Measurements from ENCODE around the gene CLDN15.

Gene CLDN15

DNA sequence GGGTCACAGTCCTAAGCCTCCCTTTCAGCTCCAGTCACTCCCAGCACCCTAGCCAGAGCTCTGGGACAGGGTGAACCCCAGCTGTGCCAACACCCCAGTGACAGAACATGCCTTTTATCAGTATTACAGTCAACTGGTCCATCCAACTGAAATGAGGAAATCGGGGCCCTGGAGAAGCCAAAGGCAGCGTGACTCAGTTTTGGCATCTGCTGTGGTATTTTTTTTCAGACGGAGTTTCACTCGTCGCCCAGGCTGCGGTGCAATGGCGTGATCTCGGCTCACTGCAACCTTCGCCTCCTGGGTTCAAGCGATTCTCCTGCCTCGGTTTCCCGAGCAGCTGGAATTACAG, 3.4 kb upstream of the CLDN15 start:
- H3K4me1 ChIP-seq (ENCODE audit: control insufficient read depth, insufficient read depth, low read length) = peaks cover 52% of the 10 kb centered on the region
- no peak overlapping the region for H3K9ac ChIP-seq (ENCODE audit: low read length)
- H3K9me3 ChIP-seq (ENCODE audit: control insufficient read depth, low read length) = no peaks in the 10 kb centered on the region
- peaks cover 4% of the 10 kb centered on the region for H3K36me3 ChIP-seq (ENCODE audit: control insufficient read depth, insufficient read depth, low read length)
- H3K4me3 ChIP-seq (ENCODE audit: low read length) = no peak overlapping the region
- no peaks in the 10 kb centered on the region for H3K27me3 ChIP-seq (ENCODE audit: control insufficient read depth, insufficient read depth, low read length)

DNA sequence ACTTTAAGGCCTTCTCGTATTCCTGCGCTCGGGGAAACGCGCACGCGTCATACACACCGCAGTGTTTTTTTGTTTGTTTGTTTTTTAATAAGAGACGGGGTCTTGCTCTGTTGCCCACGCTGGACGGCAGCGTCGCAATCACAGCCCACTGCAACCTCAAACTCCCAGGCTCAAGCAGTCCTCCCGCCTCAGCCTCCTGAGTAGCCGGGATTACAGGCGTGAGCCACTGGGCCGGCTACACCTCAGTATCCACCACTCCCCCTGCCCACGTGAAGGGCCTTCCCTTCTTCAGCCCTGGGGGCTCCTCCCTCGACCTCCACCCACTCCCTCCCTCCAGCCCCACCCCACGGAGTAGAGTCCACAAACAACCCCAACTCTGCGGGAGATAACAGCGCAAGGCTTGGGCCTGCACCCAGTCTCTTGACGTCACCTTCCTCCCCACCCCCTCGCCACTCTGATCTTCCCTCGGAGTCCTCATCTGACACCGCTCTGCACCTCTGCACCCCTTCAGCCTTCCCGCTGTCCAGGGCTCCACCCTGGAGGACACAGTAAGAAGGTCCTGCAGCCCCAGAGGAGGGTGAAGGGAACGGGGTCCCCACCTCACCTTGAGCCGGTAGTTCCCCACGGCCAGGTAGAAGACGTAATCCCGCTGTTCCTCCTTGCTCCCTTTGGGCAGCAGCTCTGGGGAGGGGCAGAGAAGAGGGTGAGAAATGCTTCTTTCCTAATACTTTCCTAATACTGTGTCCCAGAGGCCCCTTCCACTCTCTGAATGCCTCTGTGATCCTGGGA, 2.8 kb upstream of the CLDN15 start:
- peaks cover 4% of the 10 kb centered on the region for H3K36me3 ChIP-seq (ENCODE audit: control insufficient read depth, insufficient read depth, low read length)
- H3K9ac ChIP-seq (ENCODE audit: low read length) = no peak overlapping the region
- H3K4me1 ChIP-seq (ENCODE audit: control insufficient read depth, insufficient read depth, low read length) = peaks cover 47% of the 10 kb centered on the region
- no peaks in the 10 kb centered on the region for H3K9me3 ChIP-seq (ENCODE audit: control insufficient read depth, low read length)
- no peak overlapping the region for H3K4me3 ChIP-seq (ENCODE audit: low read length)
- no peaks in the 10 kb centered on the region for H3K27me3 ChIP-seq (ENCODE audit: control insufficient read depth, insufficient read depth, low read length)

DNA sequence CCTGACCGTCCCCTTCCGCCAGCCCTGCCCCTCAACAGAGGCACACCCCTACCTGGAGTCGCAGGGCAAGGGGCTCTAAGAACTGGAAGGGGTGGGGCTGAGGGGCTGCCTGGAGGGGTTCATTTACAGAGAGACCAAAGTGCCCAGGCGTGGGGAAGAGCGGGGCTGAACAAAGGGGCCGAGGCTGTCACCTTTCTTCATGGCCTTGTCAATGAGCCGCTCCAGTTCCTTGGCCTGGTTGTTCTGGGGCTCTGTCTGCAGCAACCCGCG, 2.3 kb upstream of the CLDN15 start:
- Histone ChIP-seq H3K9me3 (ENCODE audit: control insufficient read depth, low read length) (no peaks in the 10 kb centered on the region), H3K36me3 (ENCODE audit: control insufficient read depth, insufficient read depth, low read length) (peaks cover 4% of the 10 kb centered on the region), H3K27me3 (ENCODE audit: control insufficient read depth, insufficient read depth, low read length) (no peaks in the 10 kb centered on the region), H3K9ac (ENCODE audit: low read length) (no peak overlapping the region), H3K4me1 (ENCODE audit: control insufficient read depth, insufficient read depth, low read length) (peaks cover 42% of the 10 kb centered on the region), H3K4me3 (ENCODE audit: low read length) (no peak overlapping the region)

DNA sequence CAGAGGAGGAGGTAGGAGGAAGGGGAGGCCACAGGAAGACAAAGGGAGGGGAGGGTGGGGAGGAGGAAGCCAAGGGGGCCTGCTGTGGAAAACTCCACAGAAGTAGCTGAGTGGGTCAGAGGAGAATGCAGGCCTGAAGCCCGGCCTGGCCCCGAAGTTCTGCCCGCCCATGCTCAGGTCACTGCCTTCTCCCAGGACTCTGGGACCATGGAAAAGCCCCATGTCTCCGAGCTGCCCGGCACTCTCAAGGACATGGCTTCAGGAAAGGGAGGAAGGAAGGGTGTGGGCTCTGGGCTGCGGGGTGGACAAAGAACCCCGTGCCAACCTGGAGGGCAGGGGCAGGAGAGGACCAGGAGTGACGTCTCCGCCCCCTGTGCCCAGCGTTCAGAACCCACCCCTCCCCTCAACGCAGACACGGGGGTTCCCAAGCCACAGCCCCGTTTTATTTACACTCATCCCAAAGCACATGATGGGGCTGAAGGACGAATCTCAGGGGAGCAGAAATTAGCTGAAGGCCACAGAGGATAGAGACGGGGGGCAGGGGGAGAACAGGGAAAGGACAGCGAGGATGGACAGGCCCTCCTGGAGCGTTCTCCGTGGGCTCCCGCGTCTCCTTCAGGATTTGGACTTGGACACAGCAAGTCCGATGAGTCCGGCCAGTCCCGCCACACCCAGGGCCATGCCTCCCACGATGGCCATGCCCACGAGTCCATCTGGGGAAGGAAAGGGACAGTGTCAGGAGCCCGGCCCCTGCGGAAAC, 1.8 kb upstream of the CLDN15 start:
- Histone ChIP-seq H3K9ac (ENCODE audit: low read length) (no peak overlapping the region), H3K4me1 (ENCODE audit: control insufficient read depth, insufficient read depth, low read length) (peaks cover 42% of the 10 kb centered on the region), H3K27me3 (ENCODE audit: control insufficient read depth, insufficient read depth, low read length) (no peaks in the 10 kb centered on the region), H3K36me3 (ENCODE audit: control insufficient read depth, insufficient read depth, low read length) (peaks cover 4% of the 10 kb centered on the region), H3K9me3 (ENCODE audit: control insufficient read depth, low read length) (no peaks in the 10 kb centered on the region), H3K4me3 (ENCODE audit: low read length) (no peak overlapping the region)

DNA sequence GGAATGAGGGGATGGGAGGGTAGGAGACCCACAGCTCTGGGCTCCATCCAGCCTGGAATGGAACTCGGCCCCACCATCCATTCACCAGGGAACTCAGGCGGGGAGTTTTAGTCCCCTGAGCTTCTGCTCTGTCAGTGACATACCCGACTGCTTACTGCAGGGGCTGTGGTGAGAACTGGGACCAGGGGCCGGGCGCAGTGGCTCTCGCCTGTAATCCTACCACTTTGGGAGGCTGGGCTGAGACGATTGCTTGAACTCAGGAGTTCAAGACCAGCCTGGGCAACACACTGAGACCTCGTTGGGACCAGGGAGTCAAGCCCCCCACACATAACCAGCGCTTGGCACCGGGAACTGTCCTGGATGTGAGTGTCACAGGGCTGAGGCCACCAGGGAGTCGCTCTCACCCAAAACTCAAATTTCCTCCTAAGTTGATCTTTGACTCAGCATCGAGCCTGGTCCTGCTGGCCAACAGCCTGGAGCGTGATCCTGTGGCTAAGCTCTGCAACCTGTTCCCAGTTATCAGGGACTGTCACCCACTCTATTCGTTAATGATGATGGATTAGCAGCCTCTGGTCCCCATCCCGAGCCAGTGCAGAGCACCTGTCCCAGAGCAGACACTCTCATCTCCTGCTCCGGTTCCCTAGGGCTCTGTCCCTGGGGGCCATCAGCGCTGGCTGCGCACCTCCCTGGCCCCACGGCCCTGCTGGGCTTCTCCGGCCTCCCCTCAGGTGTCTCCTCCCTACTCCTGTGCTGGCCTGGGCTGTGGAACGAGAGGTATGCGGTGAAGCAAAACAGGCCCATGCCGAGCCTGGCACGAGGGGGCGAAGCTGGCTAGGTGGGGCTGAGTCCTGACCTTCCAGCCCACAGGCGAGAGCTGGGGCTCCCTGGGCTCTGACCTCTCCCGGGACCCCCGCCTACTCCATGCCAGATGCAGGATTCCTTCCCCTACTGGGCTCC, 902 bp upstream of the CLDN15 start:
- no peak overlapping the region for H3K9ac ChIP-seq (ENCODE audit: low read length)
- H3K9me3 ChIP-seq (ENCODE audit: control insufficient read depth, low read length) = no peaks in the 10 kb centered on the region
- no peaks in the 10 kb centered on the region for H3K27me3 ChIP-seq (ENCODE audit: control insufficient read depth, insufficient read depth, low read length)
- peaks cover 42% of the 10 kb centered on the region for H3K4me1 ChIP-seq (ENCODE audit: control insufficient read depth, insufficient read depth, low read length)
- peaks cover 4% of the 10 kb centered on the region for H3K36me3 ChIP-seq (ENCODE audit: control insufficient read depth, insufficient read depth, low read length)
- no peak overlapping the region for H3K4me3 ChIP-seq (ENCODE audit: low read length)

DNA sequence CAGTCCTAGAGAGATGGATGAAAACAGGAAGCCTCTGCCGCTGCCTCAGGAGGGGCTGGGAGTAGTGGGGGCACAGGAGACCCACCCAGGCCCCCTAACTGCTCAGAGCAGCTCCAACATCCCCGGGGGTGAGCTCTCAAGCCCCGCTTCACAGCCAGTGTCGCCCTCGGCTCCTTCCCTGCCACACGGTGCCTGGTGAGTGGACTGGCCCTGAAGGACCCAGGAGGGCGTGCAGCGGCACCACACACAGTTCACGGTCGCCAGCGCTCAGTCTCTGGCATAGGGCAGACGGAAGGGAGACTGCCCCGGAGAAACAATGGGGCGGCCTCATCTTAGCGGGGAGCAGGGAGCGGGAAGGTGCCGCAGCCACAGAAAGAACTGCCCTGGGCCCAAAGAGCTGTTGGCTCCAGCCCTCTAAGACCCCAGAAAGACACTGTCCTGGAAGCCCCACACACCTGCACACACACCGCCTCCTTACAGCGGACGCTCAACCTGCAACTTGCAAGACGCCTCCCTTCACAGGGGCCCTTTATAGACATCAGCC, 1.2 kb downstream of the CLDN15 start:
- peaks cover 52% of the 10 kb centered on the region for H3K4me1 ChIP-seq (ENCODE audit: control insufficient read depth, insufficient read depth, low read length)
- no peaks in the 10 kb centered on the region for H3K9me3 ChIP-seq (ENCODE audit: control insufficient read depth, low read length)
- H3K9ac ChIP-seq (ENCODE audit: low read length) = no peak overlapping the region
- H3K4me3 ChIP-seq (ENCODE audit: low read length) = no peak overlapping the region
- no peaks in the 10 kb centered on the region for H3K27me3 ChIP-seq (ENCODE audit: control insufficient read depth, insufficient read depth, low read length)
- peaks cover 4% of the 10 kb centered on the region for H3K36me3 ChIP-seq (ENCODE audit: control insufficient read depth, insufficient read depth, low read length)

DNA sequence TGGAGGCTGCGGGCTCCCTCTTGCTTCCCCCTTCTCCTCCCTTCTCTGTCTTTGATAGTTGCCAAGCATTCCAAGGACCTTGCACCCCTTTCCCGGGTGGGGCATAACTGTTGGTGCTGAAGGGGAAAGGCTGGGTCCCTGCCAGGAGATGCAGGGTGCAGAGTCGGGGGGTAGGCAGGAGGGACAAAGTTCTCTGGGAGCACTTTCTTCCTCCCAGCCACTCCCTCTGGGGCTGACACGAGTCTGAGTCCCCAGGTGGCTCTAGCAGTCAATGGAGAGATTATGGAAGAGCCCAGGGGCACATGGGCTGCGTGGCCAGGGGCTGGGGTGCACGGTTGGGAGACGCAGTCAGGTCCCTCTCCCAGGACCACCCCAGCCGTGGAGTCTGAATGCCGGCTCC, 2.1 kb downstream of the CLDN15 start:
- Histone ChIP-seq H3K4me1 (ENCODE audit: control insufficient read depth, insufficient read depth, low read length) (peaks cover 56% of the 10 kb centered on the region), H3K9ac (ENCODE audit: low read length) (no peak overlapping the region), H3K27me3 (ENCODE audit: control insufficient read depth, insufficient read depth, low read length) (no peaks in the 10 kb centered on the region), H3K4me3 (ENCODE audit: low read length) (no peak overlapping the region), H3K9me3 (ENCODE audit: control insufficient read depth, low read length) (no peaks in the 10 kb centered on the region), H3K36me3 (ENCODE audit: control insufficient read depth, insufficient read depth, low read length) (peaks cover 4% of the 10 kb centered on the region)

DNA sequence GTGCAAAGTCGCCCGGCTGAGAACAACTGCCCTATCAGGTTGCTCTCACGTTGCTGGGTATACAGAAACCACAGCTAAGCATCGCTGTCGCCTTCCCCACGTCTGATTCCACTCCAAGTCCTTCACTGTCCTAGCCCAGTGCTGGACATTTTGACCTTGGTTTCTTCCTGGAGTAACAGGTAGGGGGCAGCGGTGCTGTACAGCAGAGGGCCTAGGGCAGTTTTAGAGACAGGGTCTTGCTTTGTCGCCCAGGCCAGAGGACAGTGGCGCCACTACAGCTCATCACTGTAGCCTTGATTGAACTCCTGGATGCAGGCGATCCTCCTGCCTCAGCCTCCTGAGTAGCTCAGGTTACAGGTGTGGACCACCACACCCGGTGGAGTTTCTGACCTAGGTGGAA, 2.6 kb downstream of the CLDN15 start:
- peaks cover 53% of the 10 kb centered on the region for H3K4me1 ChIP-seq (ENCODE audit: control insufficient read depth, insufficient read depth, low read length)
- no peaks in the 10 kb centered on the region for H3K27me3 ChIP-seq (ENCODE audit: control insufficient read depth, insufficient read depth, low read length)
- H3K36me3 ChIP-seq (ENCODE audit: control insufficient read depth, insufficient read depth, low read length) = peaks cover 4% of the 10 kb centered on the region
- no peak overlapping the region for H3K9ac ChIP-seq (ENCODE audit: low read length)
- H3K4me3 ChIP-seq (ENCODE audit: low read length) = no peak overlapping the region
- H3K9me3 ChIP-seq (ENCODE audit: control insufficient read depth, low read length) = no peaks in the 10 kb centered on the region

DNA sequence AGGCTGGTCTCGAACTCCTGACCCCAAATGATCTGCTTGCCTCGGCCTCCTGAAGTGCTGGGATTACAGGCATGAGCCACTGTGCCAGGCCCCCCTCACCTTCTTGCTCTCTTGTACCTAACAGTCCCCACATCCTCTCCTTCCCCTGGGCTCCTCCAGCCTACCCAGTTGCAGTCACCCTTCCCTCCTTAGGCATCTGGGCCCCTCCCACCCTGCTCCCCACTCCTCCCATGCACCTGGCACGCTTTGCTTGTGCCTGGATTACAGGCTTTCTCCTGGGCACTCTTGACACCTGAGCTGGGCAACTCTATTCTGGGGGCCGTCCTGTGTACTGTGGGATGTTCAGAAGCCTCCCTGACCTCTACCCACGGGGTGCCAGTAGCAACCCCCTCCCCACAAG, 3.0 kb downstream of the CLDN15 start:
- peaks cover 50% of the 10 kb centered on the region for H3K4me1 ChIP-seq (ENCODE audit: control insufficient read depth, insufficient read depth, low read length)
- no peak overlapping the region for H3K4me3 ChIP-seq (ENCODE audit: low read length)
- H3K9ac ChIP-seq (ENCODE audit: low read length) = no peak overlapping the region
- no peaks in the 10 kb centered on the region for H3K9me3 ChIP-seq (ENCODE audit: control insufficient read depth, low read length)
- H3K27me3 ChIP-seq (ENCODE audit: control insufficient read depth, insufficient read depth, low read length) = no peaks in the 10 kb centered on the region
- H3K36me3 ChIP-seq (ENCODE audit: control insufficient read depth, insufficient read depth, low read length) = peaks cover 4% of the 10 kb centered on the region

DNA sequence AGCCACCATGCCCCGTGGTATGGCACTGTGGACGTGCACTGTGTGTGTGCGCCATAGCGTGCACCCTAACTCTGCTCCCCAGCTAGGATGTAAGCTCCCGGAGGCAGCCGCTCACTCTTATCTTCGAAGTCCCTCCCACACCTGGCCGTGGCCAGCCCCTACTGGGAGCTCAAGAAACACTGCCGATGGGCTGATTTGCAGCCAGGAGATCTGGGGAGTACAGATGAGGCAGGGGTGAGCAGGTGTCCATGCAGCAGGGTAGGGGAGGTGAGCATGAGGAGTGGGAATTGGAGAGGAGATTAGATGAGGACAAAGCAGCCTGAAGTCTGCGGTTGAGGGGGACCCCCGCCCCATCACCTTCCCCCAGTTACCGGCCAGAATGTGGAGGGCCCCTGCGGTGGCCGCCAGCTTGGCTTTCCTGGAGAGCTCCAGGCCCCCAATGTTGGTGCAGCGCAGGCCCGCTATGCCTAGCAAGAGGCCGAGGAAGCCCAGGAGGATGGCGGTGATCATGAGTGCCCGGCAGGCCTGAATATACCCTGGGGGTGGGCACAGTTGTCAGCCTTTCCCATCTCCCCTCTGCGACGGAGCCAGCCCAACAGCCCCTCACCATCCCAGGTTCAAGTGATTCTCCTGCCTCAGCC, 3.6 kb downstream of the CLDN15 start:
- Histone ChIP-seq H3K36me3 (ENCODE audit: control insufficient read depth, insufficient read depth, low read length) (peaks cover 4% of the 10 kb centered on the region), H3K9me3 (ENCODE audit: control insufficient read depth, low read length) (no peaks in the 10 kb centered on the region), H3K27me3 (ENCODE audit: control insufficient read depth, insufficient read depth, low read length) (no peaks in the 10 kb centered on the region), H3K4me1 (ENCODE audit: control insufficient read depth, insufficient read depth, low read length) (peaks cover 50% of the 10 kb centered on the region), H3K9ac (ENCODE audit: low read length) (no peak overlapping the region), H3K4me3 (ENCODE audit: low read length) (no peak overlapping the region)

DNA sequence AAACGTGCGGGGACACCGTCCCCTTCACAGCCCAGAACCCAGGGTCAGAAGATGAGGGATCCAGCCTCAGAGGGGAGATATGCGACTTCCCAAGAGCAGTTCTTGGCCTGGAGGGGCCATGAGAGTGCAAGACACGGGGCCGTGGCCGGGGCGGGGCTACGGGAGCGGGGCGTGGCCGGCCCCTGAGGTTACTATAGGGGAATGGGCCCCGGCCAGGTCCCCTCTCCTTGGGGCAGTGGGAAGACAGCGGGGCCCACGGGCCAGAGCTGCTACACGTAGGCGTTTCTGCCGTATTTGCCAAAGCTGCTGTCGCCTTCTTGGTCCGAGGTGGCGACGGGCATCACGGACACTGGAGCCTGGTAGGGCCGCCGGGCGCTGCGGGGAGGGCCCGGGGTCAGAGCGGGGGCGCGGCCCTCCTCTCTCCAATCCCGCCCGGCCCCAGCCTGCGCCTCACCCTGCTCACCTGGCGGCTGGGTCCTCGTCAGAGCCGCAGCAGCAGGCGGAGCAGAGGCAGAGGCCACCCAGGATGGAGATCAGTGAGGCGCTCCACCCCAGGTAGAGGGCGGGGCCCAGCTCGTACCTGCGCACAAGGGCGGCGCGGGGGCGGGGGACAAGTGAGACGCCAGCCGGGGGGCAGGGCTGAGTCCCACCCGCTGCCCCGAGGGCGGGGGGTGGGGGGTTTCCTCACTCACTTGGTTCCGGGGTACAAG, 5.3 kb downstream of the CLDN15 start:
- Histone ChIP-seq H3K36me3 (ENCODE audit: control insufficient read depth, insufficient read depth, low read length) (peaks cover 3% of the 10 kb centered on the region), H3K4me1 (ENCODE audit: control insufficient read depth, insufficient read depth, low read length) (peaks cover 33% of the 10 kb centered on the region), H3K9ac (ENCODE audit: low read length) (peak overlapping the region; percentile 68), H3K9me3 (ENCODE audit: control insufficient read depth, low read length) (no peaks in the 10 kb centered on the region), H3K4me3 (ENCODE audit: low read length) (peak overlapping the region; percentile 41), H3K27me3 (ENCODE audit: control insufficient read depth, insufficient read depth, low read length) (no peaks in the 10 kb centered on the region)

Data from mucosa of stomach (tissue), 1 donor.